Adipocyte (in vitro differentiated cells): ENCODE data around the gene MSH3.
A peak's percentile ranks its signal among the peaks of the same experiment; 100 is the strongest.

Experiments
- DNase-seq: peaks from one replicate; pipeline ENCODE4 v3.0.0-alpha.2; 2015; ENCODE audit warnings: low read depth
- H3K27me3 ChIP-seq: replicated peaks from 2 replicates; pipeline ENCODE4 v1.7.0; 2013; ENCODE audit warnings: mild to moderate bottlenecking, low read length, moderate library complexity; ENCODE audit not compliant: control insufficient read depth, insufficient read depth
- H3K36me3 ChIP-seq: 2 replicates; pipeline ENCODE4 v1.7.0; 2013; ENCODE audit warnings: low read length, mild to moderate bottlenecking, moderate library complexity; ENCODE audit not compliant: control insufficient read depth, insufficient read depth, severe bottlenecking
- H3K4me1 ChIP-seq: 2 replicates; pipeline ENCODE4 v1.7.0; 2013; ENCODE audit warnings: mild to moderate bottlenecking, low read length, moderate library complexity; ENCODE audit not compliant: control insufficient read depth, insufficient read depth
- H3K4me3 ChIP-seq: 2 replicates; pipeline ENCODE4 v1.7.0; 2013; ENCODE audit warnings: mild to moderate bottlenecking, low read length, moderate library complexity
- H3K9ac ChIP-seq: 2 replicates; pipeline ENCODE4 v1.7.0; 2013; ENCODE audit warnings: mild to moderate bottlenecking, low read length, moderate library complexity
- H3K9me3 ChIP-seq: 2 replicates; pipeline ENCODE4 v1.7.0; 2013; ENCODE audit warnings: mild to moderate bottlenecking, low read length, moderate library complexity; ENCODE audit not compliant: control insufficient read depth

MSH3 gene

GRCh38 chr5:80798166-80798565 is 143.7 kb downstream of the MSH3 start:
- Histone ChIP-seq H3K9me3 (no peaks in the 10 kb centered on the region), H3K27me3 (no peaks in the 10 kb centered on the region)
- no peak for DNase-seq

GRCh38 chr5:80798633-80799032 is 144.2 kb downstream of the MSH3 start:
- no peak overlapping the region for H3K4me3 ChIP-seq
- no peaks in the 10 kb centered on the region for H3K4me1 ChIP-seq
- H3K9me3 ChIP-seq: no peaks in the 10 kb centered on the region
- H3K9ac ChIP-seq: no peak overlapping the region
- peaks cover 13% of the 10 kb centered on the region for H3K36me3 ChIP-seq
- DNase-seq: no peak
- no peaks in the 10 kb centered on the region for H3K27me3 ChIP-seq

More at GRCh38 chr5:80798166-80798565, 143.7 kb downstream of the MSH3 start:
- H3K9ac ChIP-seq: no peak overlapping the region
- no peak overlapping the region for H3K4me3 ChIP-seq
- no peaks in the 10 kb centered on the region for H3K4me1 ChIP-seq
- H3K36me3 ChIP-seq: peaks cover 17% of the 10 kb centered on the region

- no peak for DNase-seq
These were observed 144.6 kb downstream of the MSH3 start for GRCh38 chr5:80799041-80799440.

GRCh38 chr5:80799573-80799972 is 145.1 kb downstream of the MSH3 start:
- Histone ChIP-seq H3K36me3 (peaks cover 9% of the 10 kb centered on the region), H3K9ac (no peak overlapping the region), H3K9me3 (no peaks in the 10 kb centered on the region), H3K4me1 (no peaks in the 10 kb centered on the region), H3K27me3 (no peaks in the 10 kb centered on the region), H3K4me3 (no peak overlapping the region)
- no peak for DNase-seq

More at GRCh38 chr5:80799041-80799440, 144.6 kb downstream of the MSH3 start:
- no peaks in the 10 kb centered on the region for H3K4me1 ChIP-seq
- no peak overlapping the region for H3K9ac ChIP-seq
- H3K27me3 ChIP-seq: no peaks in the 10 kb centered on the region
- H3K36me3 ChIP-seq: peaks cover 9% of the 10 kb centered on the region
- no peaks in the 10 kb centered on the region for H3K9me3 ChIP-seq
- no peak overlapping the region for H3K4me3 ChIP-seq

GRCh38 chr5:80804332-80804731 is 149.9 kb downstream of the MSH3 start:
- Histone ChIP-seq H3K27me3 (no peaks in the 10 kb centered on the region), H3K9me3 (no peaks in the 10 kb centered on the region), H3K9ac (no peak overlapping the region), H3K4me1 (no peaks in the 10 kb centered on the region), H3K4me3 (no peak overlapping the region), H3K36me3 (peaks cover 10% of the 10 kb centered on the region)
- no peak for DNase-seq

- H3K27me3 ChIP-seq: no peaks in the 10 kb centered on the region
- no peaks in the 10 kb centered on the region for H3K4me1 ChIP-seq
- no peak overlapping the region for H3K9ac ChIP-seq
- peaks cover 10% of the 10 kb centered on the region for H3K36me3 ChIP-seq
- no peak overlapping the region for H3K4me3 ChIP-seq
- no peak for DNase-seq
- no peaks in the 10 kb centered on the region for H3K9me3 ChIP-seq
These were observed 150.6 kb downstream of the MSH3 start for GRCh38 chr5:80805038-80805437.

GRCh38 chr5:80806929-80807328 is 152.5 kb downstream of the MSH3 start:
- no peaks in the 10 kb centered on the region for H3K9me3 ChIP-seq
- DNase-seq: no peak
- H3K36me3 ChIP-seq: peaks cover 6% of the 10 kb centered on the region
- H3K4me3 ChIP-seq: no peak overlapping the region
- H3K9ac ChIP-seq: no peak overlapping the region
- no peaks in the 10 kb centered on the region for H3K4me1 ChIP-seq
- no peaks in the 10 kb centered on the region for H3K27me3 ChIP-seq

GRCh38 chr5:80809451-80809850 is 155.0 kb downstream of the MSH3 start:
- H3K9me3 ChIP-seq: no peaks in the 10 kb centered on the region
- peaks cover 12% of the 10 kb centered on the region for H3K36me3 ChIP-seq
- no peaks in the 10 kb centered on the region for H3K27me3 ChIP-seq
- H3K9ac ChIP-seq: no peak overlapping the region
- H3K4me3 ChIP-seq: no peak overlapping the region
- no peaks in the 10 kb centered on the region for H3K4me1 ChIP-seq
- DNase-seq: peak; percentile 0

GRCh38 chr5:80810425-80810824 is 156.0 kb downstream of the MSH3 start:
- no peak overlapping the region for H3K4me3 ChIP-seq
- DNase-seq: no peak
- peaks cover 18% of the 10 kb centered on the region for H3K36me3 ChIP-seq
- no peaks in the 10 kb centered on the region for H3K4me1 ChIP-seq
- no peaks in the 10 kb centered on the region for H3K27me3 ChIP-seq
- H3K9ac ChIP-seq: no peak overlapping the region
- H3K9me3 ChIP-seq: no peaks in the 10 kb centered on the region

GRCh38 chr5:80816590-80816989 is 162.1 kb downstream of the MSH3 start:
- no peaks in the 10 kb centered on the region for H3K27me3 ChIP-seq
- DNase-seq: no peak
- no peaks in the 10 kb centered on the region for H3K9me3 ChIP-seq
- no peak overlapping the region for H3K9ac ChIP-seq
- H3K36me3 ChIP-seq: peaks cover 12% of the 10 kb centered on the region
- no peak overlapping the region for H3K4me3 ChIP-seq
- H3K4me1 ChIP-seq: no peaks in the 10 kb centered on the region

- Histone ChIP-seq H3K4me1 (no peaks in the 10 kb centered on the region), H3K36me3 (no peaks in the 10 kb centered on the region), H3K4me3 (no peak overlapping the region), H3K9ac (no peak overlapping the region), H3K27me3 (no peaks in the 10 kb centered on the region), H3K9me3 (no peaks in the 10 kb centered on the region)
- DNase-seq: no peak
These were observed 166.2 kb downstream of the MSH3 start for GRCh38 chr5:80820685-80821084.

GRCh38 chr5:80822640-80823039 is 168.2 kb downstream of the MSH3 start:
- no peaks in the 10 kb centered on the region for H3K9me3 ChIP-seq
- no peak for DNase-seq
- no peaks in the 10 kb centered on the region for H3K4me1 ChIP-seq
- no peak overlapping the region for H3K4me3 ChIP-seq
- no peak overlapping the region for H3K9ac ChIP-seq
- no peaks in the 10 kb centered on the region for H3K27me3 ChIP-seq
- no peaks in the 10 kb centered on the region for H3K36me3 ChIP-seq
